Measurements from ENCODE around the gene FAM168B. TPM values are rescaled to one million over a fixed set of nuclear protein-coding genes. Genes with fewer than 3 reads are reported as not detected.
A peak's percentile ranks its signal among the peaks of the same experiment; 100 is the strongest.

FAM168B gene
- total and polyA plus RNA-seq, 5 experiments from 2014 or later = 29.9 to 89.1 (median 43.8) TPM

DNA sequence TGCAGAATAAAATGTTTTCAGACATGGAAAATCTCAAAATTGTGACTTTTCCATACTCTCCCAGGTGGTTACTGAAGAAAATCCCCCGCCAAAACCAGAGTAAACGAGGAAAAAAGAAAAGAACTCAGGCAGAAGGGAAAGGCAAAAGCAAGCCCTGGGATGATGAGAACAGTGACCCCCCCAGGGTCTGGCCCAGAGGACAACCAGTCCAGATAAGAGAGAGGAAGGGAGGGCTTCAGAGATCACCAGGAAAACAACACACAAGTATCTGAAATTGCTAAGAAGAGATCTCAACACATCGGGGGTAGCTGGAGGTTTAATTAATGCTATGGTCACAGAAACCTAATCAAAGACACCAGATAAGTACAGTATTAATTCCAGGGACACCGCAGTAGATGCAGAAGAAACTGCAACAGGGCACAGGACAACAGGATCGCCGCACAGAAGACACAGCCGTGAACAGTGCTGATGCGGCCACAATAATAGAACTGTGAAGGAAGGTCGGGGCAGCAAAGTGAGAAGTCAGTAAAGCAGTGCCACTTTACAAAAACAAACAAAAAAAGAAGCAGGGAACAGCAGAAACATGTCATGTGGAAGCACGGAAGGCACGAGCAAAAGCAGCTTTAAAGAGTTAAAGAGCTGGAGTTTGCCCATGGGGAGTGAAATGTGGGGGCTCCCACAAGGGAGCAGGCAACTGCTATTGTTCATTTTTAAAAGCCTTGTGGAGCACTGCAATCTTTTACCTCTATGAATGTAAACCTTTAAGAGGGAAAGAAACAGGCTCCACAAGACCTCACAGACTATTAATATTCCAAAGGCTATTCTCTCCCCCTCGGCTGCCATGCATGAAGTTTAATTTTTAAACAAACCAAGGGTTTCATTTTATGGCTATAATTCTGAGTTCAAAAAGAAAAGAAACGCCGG lies 28.4 kb downstream of the FAM168B start:
- Mint-ChIP-seq H3K9me3 (no peaks in the 10 kb centered on the region), H3K27me3 (no peaks in the 10 kb centered on the region), H3K4me1 (peaks cover 28 to 64% (median 46%) of the 10 kb centered on the region in 4 donors), H3K27ac (peak overlapping the region in 8 of 10 donors; percentile 5 to 89 (median 67)), H3K36me3 (peaks cover 0 to 80% (median 17%) of the 10 kb centered on the region in 3 donors), H3K4me3 (peak overlapping the region in 1 of 10 donors; percentile 5)
- POLR2A ChIA-PET = no interaction called here
- DNase-seq (no peak), ATAC-seq (no peak)

DNA sequence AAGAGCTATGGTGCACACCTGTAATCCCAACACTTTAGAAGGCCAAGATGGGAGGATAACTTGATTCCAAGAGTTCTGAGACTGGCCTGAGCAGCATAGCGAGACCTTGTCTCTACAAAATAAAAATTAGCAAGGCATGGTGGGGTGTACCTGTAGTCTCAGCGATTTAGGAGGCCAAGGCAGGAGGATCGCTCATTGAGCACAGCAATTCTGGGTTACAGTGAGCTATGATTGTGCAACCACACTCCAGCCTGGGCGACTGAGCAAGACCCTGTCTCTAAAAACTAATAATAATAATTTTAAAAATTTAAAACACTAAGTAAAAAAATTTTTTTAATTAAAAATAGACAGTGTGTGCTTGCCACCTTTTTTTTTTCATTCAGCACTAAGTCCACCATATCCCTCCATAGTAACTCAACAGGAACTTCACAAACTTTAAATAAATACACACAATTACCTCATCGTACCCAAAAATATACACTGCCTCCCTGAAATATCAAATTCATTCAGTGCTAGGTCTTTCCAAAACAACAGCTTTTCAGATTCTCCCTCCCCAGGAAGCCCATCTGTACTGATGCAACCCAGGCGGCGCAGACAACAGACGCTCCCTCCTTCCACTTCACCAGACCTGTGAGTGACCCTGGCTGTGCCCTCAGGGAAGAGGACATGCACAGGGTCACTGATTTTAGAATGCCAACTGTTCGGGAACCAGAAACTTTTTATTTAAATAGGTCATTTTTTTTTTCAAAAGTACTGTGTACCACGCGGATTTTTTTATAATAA lies 29.6 kb downstream of the FAM168B start:
- Mint-ChIP-seq H3K4me3 (no peak overlapping the region), H3K27me3 (no peaks in the 10 kb centered on the region), H3K4me1 (peaks cover 32 to 64% (median 49%) of the 10 kb centered on the region in 4 donors), H3K36me3 (peaks cover 0 to 78% (median 14%) of the 10 kb centered on the region in 3 donors), H3K27ac (peak overlapping the region in 7 of 10 donors; percentile 16 to 90 (median 57)), H3K9me3 (no peaks in the 10 kb centered on the region)
- no peak for DNase-seq
- POLR2A ChIA-PET = no interaction called here
- no peak for ATAC-seq

DNA sequence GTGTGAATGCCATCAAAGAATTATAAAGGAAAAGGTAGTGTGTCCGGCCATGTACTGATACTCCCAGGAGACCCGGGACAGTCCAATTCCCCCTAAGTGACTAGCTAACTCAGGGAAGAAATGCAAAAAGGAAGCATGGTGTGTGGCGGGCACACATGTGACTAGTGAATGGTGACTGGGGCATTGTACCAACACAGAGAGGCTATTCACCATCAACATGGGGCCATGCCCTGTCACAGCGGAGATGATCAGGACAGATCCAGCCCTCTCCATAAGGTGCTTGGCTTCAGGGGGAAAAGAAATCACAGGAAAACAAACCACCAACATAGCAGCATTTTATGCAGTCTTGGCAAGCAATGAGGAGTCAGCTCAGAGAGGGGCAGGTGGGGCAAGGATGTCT lies 34.3 kb downstream of the FAM168B start:
- POLR2A ChIA-PET = interaction anchor here (1.2 to 2.4 kb wide), 2 partner anchors 15 to 18 kb away, joined by 3 to 6 read pairs; no protein-coding TSS in a partner anchor
- peak overlapping the region in 7 of 10 donors; percentile 29 to 83 (median 60) for H3K27ac Mint-ChIP-seq
- DNase-seq (no peak), ATAC-seq (no peak)
- H3K36me3 Mint-ChIP-seq = peaks cover 0 to 81% (median 12%) of the 10 kb centered on the region in 3 donors
- H3K4me3 Mint-ChIP-seq = no peak overlapping the region
- H3K27me3 Mint-ChIP-seq = no peaks in the 10 kb centered on the region
- no peaks in the 10 kb centered on the region for H3K9me3 Mint-ChIP-seq
- peaks cover 29 to 63% (median 43%) of the 10 kb centered on the region in 4 donors for H3K4me1 Mint-ChIP-seq

DNA sequence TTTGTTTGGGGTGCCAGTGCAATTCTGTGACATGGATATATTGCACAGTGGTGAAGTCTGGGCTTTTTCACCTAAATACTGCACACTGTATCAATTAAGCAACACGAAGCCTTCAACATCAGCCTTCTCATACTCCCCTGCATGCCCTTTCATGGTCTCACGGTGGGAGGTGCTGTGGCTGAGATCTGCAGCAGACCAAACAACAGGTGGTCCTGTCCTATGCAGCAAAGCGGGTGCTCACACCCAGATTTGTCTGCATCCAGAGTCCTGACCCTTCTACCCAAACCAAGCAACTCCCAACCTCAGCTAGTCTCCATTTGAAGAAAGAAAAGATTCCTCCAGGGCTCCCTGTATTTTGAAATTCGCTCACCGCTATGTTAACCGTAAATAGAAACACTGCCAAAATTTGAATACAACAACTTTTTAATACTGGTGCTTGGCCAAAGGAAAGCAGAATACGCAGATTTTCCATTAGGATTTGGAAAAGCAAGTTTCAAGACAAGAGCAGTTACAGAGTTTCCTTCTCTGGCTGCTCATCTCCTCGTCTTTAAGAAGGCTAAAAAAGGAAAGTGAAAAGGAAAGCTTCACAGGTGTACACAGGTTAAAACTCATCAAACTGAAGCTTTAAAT lies 34.9 kb downstream of the FAM168B start:
- H3K36me3 Mint-ChIP-seq = peaks cover 0 to 83% (median 12%) of the 10 kb centered on the region in 3 donors
- H3K4me1 Mint-ChIP-seq = peaks cover 27 to 59% (median 39%) of the 10 kb centered on the region in 4 donors
- no peak for DNase-seq
- no peak for ATAC-seq
- H3K27ac Mint-ChIP-seq = peak overlapping the region in 7 of 10 donors; percentile 16 to 64 (median 55)
- H3K27me3 Mint-ChIP-seq = no peaks in the 10 kb centered on the region
- H3K9me3 Mint-ChIP-seq = no peaks in the 10 kb centered on the region
- POLR2A ChIA-PET = interaction anchor here (1.2 kb wide), 1 partner anchor 16 kb away, joined by 3 read pairs; no protein-coding TSS in a partner anchor
- no peak overlapping the region for H3K4me3 Mint-ChIP-seq

DNA sequence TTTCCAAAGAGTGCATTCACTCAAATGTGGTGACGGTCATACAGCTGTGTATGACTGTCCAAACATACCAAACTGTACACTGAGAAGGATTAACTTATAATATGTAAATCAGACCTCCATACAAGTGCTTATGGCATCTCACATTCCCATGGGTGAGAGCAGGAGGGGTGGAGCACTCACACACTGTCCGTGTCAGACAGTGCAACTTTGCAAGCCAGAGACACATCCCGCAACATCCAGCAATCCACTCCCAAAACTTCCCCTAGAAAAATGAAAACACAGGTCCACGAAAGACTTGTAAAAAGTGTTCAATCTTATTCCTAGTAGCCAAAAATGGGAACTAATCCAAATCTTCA lies 36.4 kb downstream of the FAM168B start:
- H3K27ac Mint-ChIP-seq = peak overlapping the region in 6 of 10 donors; percentile 16 to 76 (median 37)
- H3K4me3 Mint-ChIP-seq = no peak overlapping the region
- ATAC-seq (no peak), DNase-seq (no peak)
- peaks cover 3 to 86% (median 17%) of the 10 kb centered on the region in 3 donors for H3K36me3 Mint-ChIP-seq
- H3K9me3 Mint-ChIP-seq = no peaks in the 10 kb centered on the region
- peaks cover 24 to 51% (median 33%) of the 10 kb centered on the region in 4 donors for H3K4me1 Mint-ChIP-seq
- no peaks in the 10 kb centered on the region for H3K27me3 Mint-ChIP-seq
- POLR2A ChIA-PET = no interaction called here

DNA sequence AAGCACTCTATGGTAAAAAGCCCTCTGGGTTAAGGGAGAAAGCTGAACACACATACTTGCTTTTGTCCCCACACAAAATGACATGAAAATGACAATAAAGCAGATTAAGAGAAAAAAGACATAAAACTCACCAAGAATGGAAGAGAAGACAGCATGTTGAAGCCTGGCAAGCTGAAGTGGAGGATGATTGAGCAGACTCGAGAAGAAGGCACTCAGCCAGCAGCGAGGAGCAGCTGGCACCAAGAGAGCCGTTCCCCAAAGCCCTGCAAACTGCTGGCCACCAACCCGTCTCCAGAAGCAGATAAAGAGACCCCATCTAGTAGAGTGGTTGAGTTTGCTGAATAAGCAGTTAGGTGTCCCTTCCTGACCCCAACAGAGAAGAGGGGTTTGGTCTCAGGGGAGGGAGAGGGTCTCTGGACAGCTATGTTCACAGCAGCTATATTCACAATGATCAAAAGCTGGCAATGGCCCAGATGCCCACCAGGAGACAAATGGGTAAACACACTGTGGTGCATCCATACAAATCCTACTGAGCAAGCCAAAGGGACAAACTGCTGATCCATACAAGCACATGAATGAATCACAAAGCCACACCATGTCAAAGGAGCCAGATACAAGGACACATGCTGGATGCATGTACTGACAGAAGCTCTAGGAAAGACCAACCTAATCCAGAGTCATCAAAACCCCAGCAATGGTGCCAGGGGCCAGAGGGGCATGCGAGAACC lies 36.9 kb downstream of the FAM168B start:
- ATAC-seq = no peak
- H3K4me3 Mint-ChIP-seq = no peak overlapping the region
- H3K9me3 Mint-ChIP-seq = no peaks in the 10 kb centered on the region
- no peaks in the 10 kb centered on the region for H3K27me3 Mint-ChIP-seq
- POLR2A ChIA-PET = no interaction called here
- H3K27ac Mint-ChIP-seq = peak overlapping the region in 6 of 10 donors; percentile 26 to 87 (median 54)
- peaks cover 6 to 87% (median 22%) of the 10 kb centered on the region in 3 donors for H3K36me3 Mint-ChIP-seq
- DNase-seq = no peak
- H3K4me1 Mint-ChIP-seq = peaks cover 20 to 47% (median 31%) of the 10 kb centered on the region in 4 donors

DNA sequence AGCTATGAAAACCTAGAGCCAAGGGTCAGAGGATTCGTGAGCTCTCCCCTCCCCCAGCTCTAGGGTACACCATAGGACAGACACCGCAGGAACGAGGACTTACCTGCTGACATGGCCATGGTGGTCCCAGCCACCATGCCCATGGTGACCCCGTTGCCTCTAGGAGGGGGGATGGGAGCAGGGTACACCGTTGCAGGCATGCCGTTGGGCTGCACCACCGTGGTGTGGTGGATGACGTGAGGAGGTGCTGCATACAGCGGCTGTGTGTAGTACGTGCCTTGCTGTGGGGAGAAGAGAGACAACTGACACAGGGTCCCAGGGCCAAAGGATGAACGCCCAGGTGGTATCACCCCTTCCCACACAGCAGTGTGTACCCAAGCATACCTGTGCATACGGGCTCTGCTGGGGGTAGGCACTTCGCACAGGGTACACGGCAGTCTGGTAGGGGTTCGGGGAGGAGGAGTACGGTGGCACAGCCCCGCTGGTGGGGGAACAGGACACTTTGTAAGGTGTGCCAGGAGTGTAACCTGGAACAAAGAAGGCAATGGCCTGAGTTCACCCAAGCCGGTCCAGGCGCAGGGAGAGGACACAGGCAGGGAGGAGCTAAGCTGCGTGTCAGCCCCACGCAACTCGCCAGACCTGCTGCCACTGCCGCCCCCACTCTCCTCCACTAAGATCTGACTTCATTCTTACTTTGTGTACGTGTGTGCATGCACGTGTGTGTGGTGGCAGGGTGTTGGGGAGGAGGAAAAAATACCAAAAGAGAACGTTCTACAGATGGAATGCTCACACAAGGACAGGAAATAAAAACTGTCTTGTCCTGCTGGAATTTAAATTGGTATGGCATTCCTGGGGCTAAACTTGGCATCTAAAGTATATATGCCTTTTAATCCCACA lies 37.8 kb downstream of the FAM168B start:
- H3K9me3 Mint-ChIP-seq = no peaks in the 10 kb centered on the region
- DNase-seq (no peak), ATAC-seq (no peak)
- POLR2A ChIA-PET = no interaction called here
- peak overlapping the region in 4 of 10 donors; percentile 27 to 46 (median 44) for H3K27ac Mint-ChIP-seq
- H3K27me3 Mint-ChIP-seq = no peaks in the 10 kb centered on the region
- peaks cover 6 to 90% (median 23%) of the 10 kb centered on the region in 3 donors for H3K36me3 Mint-ChIP-seq
- H3K4me3 Mint-ChIP-seq = no peak overlapping the region
- H3K4me1 Mint-ChIP-seq = peaks cover 16 to 41% (median 29%) of the 10 kb centered on the region in 4 donors

DNA sequence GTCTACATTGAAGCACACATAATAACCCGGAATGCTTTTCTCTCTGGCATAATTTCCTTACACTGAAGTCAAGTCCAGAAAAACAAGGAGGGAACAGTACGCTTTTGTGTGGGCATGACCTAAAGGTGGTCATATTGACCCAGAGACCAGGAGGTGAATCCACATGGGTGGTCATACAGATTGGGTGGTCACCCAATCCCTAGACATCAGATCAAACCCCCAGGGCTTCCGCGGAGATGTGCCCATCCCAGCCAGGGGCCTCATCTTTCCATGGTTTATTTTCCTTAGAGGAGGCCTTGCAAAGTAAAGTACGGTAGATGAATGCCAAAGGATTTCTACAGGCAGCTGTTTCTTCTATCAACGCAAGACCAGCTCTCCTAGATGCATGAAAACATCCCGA lies 38.8 kb downstream of the FAM168B start:
- H3K27ac Mint-ChIP-seq = peak overlapping the region in 4 of 10 donors; percentile 31 to 65 (median 60)
- H3K4me3 Mint-ChIP-seq = no peak overlapping the region
- no peaks in the 10 kb centered on the region for H3K27me3 Mint-ChIP-seq
- no peak for ATAC-seq
- POLR2A ChIA-PET = no interaction called here
- H3K4me1 Mint-ChIP-seq = peaks cover 14 to 34% (median 29%) of the 10 kb centered on the region in 4 donors
- H3K9me3 Mint-ChIP-seq = no peaks in the 10 kb centered on the region
- DNase-seq = no peak
- peaks cover 6 to 92% (median 26%) of the 10 kb centered on the region in 3 donors for H3K36me3 Mint-ChIP-seq

DNA sequence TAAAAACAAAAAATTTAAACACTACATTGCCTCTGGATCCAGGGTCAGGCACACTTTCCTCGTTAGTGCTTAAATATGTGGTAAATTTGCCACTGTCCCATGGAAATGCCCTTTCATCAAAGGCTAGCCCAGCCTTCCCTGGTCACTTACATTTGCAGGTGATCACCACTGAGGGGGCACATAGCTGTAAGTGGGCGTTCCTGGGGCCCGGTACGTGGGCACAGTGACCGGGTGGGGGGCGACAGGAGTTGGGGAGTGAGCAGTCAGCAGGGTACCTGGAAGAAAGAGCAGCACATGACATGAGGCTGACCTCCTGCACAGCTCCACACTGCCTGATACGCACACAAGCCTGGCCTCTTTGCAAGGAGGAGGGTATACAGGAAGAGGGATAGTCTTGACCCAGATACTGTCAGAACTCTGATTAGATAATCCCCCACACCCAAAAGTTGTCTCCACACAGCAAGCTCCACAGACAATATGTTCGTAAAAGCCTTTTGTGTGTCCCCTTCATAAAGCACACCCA lies 40.5 kb downstream of the FAM168B start:
- H3K4me1 Mint-ChIP-seq = peaks cover 13 to 23% (median 21%) of the 10 kb centered on the region in 4 donors
- H3K36me3 Mint-ChIP-seq = peaks cover 6 to 87% (median 24%) of the 10 kb centered on the region in 3 donors
- POLR2A ChIA-PET = no interaction called here
- peak overlapping the region in 5 of 10 donors; percentile 31 to 77 (median 48) for H3K27ac Mint-ChIP-seq
- H3K4me3 Mint-ChIP-seq = no peak overlapping the region
- ATAC-seq = no peak
- no peak for DNase-seq
- H3K27me3 Mint-ChIP-seq = no peaks in the 10 kb centered on the region
- H3K9me3 Mint-ChIP-seq = no peaks in the 10 kb centered on the region

DNA sequence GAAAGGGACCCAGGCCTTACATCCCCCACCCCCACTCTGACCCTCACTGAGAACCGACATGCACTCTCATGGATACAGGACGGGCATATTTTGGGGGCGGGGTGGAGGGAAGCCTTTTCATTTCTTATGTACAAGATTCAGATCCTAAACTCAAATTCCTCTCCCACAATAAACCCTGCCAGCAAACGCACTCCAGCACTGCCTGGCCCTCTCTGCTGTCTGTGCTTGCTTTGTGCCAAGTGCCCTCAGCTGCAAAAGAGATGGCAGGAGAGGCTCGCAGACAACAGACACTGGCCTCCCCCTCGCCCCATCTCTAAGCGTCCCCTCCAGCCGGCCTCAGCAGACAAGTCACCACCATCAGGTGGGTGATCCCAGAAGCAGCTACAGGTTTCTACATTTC lies 42.4 kb downstream of the FAM168B start:
- POLR2A ChIA-PET = interaction anchor here (1.4 kb wide), 1 partner anchor 9 kb away, joined by 3 read pairs; no protein-coding TSS in a partner anchor

More for the DNA sequence above, 42.4 kb downstream of the FAM168B start:
- Mint-ChIP-seq H3K27me3 (no peaks in the 10 kb centered on the region), H3K27ac (peak overlapping the region in 5 of 10 donors; percentile 27 to 58 (median 37)), H3K4me1 (peaks cover 4 to 17% (median 8%) of the 10 kb centered on the region in 4 donors), H3K9me3 (no peaks in the 10 kb centered on the region), H3K4me3 (no peak overlapping the region), H3K36me3 (peaks cover 6 to 81% (median 21%) of the 10 kb centered on the region in 3 donors)
- DNase-seq = no peak
- ATAC-seq = no peak

Measured in naive thymus-derived CD8-positive, alpha-beta T cell (primary cell).